ENCODE results near the gene LMOD3.

The LMOD3 gene

GRCh38 chr3:69162308-69162980 lies 40.0 kb upstream of the LMOD3 start:
- no peak overlapping the region for H3K27ac ChIP-seq
- no peaks in the 10 kb centered on the region for H3K27me3 ChIP-seq (replicated peaks)
- no peak for DNase-seq
- in situ Hi-C loops (cut with HindIII; ENCODE audit: low pct_ligation_motif_present, low sequenced_read_pairs): loop anchor here (25.0 kb wide), 1 partner anchor 250 kb away; no protein-coding TSS in a partner anchor
- H3K4me3 ChIP-seq (ENCODE audit: low read depth, low read length): no peak overlapping the region
- H3K36me3 ChIP-seq (replicated peaks): no peaks in the 10 kb centered on the region
- no peak for TF ChIP-seq CTCF (IDR thresholded peaks at IDR 0.05; ENCODE audit: low read depth, low read length, missing control alignments)

GRCh38 chr3:69161587-69162307 lies 39.4 kb upstream of the LMOD3 start:
- TF ChIP-seq CTCF (IDR thresholded peaks at IDR 0.05; ENCODE audit: low read depth, low read length, missing control alignments): peak; percentile 89
- no peaks in the 10 kb centered on the region for H3K36me3 ChIP-seq (replicated peaks)
- peak; percentile 51 for DNase-seq
- no peak overlapping the region for H3K27ac ChIP-seq
- in situ Hi-C loops (cut with HindIII; ENCODE audit: low pct_ligation_motif_present, low sequenced_read_pairs): loop anchor here (25.0 kb wide), 1 partner anchor 251 kb away; no protein-coding TSS in a partner anchor
- H3K4me3 ChIP-seq (ENCODE audit: low read depth, low read length): no peak overlapping the region
- no peaks in the 10 kb centered on the region for H3K27me3 ChIP-seq (replicated peaks)

GRCh38 chr3:69160525-69160924 lies 38.1 kb upstream of the LMOD3 start:
- Histone ChIP-seq H3K27me3 (replicated peaks) (no peaks in the 10 kb centered on the region), H3K36me3 (replicated peaks) (no peaks in the 10 kb centered on the region), H3K4me3 (ENCODE audit: low read depth, low read length) (no peak overlapping the region), H3K27ac (no peak overlapping the region)
- TF ChIP-seq CTCF (IDR thresholded peaks at IDR 0.05; ENCODE audit: low read depth, low read length, missing control alignments): no peak
- DNase-seq: no peak
- in situ Hi-C loops (cut with HindIII; ENCODE audit: low pct_ligation_motif_present, low sequenced_read_pairs): loop anchor here (25.0 kb wide), 1 partner anchor 252 kb away; no protein-coding TSS in a partner anchor

- no peak for DNase-seq
- H3K27me3 ChIP-seq (replicated peaks): no peaks in the 10 kb centered on the region
- no peaks in the 10 kb centered on the region for H3K36me3 ChIP-seq (replicated peaks)
- no peak for TF ChIP-seq CTCF (IDR thresholded peaks at IDR 0.05; ENCODE audit: low read depth, low read length, missing control alignments)
- in situ Hi-C loops (cut with HindIII; ENCODE audit: low pct_ligation_motif_present, low sequenced_read_pairs): loop anchor here (25.0 kb wide), 1 partner anchor 252 kb away; no protein-coding TSS in a partner anchor
- H3K4me3 ChIP-seq (ENCODE audit: low read depth, low read length): no peak overlapping the region
- no peak overlapping the region for H3K27ac ChIP-seq
Observed at GRCh38 chr3:69160107-69160506, 37.7 kb upstream of the LMOD3 start.

- Histone ChIP-seq H3K36me3 (replicated peaks) (no peaks in the 10 kb centered on the region), H3K4me3 (ENCODE audit: low read depth, low read length) (no peak overlapping the region), H3K27me3 (replicated peaks) (no peaks in the 10 kb centered on the region), H3K27ac (no peak overlapping the region)
- TF ChIP-seq CTCF (IDR thresholded peaks at IDR 0.05; ENCODE audit: low read depth, low read length, missing control alignments): no peak
- in situ Hi-C loops (cut with HindIII; ENCODE audit: low pct_ligation_motif_present, low sequenced_read_pairs): no loop called here
- no peak for DNase-seq
Observed at GRCh38 chr3:69149586-69149985, 27.2 kb upstream of the LMOD3 start.
